Activated CD8-positive, alpha-beta memory T cell treated with anti-CD3 and anti-CD28 coated beads for 48 hours (primary cell): Measurements from ENCODE around the gene BCKDK.

Experiments
- DNase-seq, 3 experiments: peaks; one replicate each; pipeline ENCODE4 v3.0.0-alpha.2; 2020; ENCODE audit warnings: low read depth in 2 of 3, low spot score in 2 of 3

Gene BCKDK

GRCh38 chr16:31080035-31080629 is 28.1 kb upstream of the BCKDK start:
- DNase-seq, result no peak

- no peak for DNase-seq
Measured at GRCh38 chr16:31080756-31081419, 27.3 kb upstream of the BCKDK start.

GRCh38 chr16:31081428-31082351 is 26.5 kb upstream of the BCKDK start:
- DNase-seq, result no peak

GRCh38 chr16:31082368-31083045 is 25.7 kb upstream of the BCKDK start:
- no peak for DNase-seq

- DNase-seq, result no peak
Measured at GRCh38 chr16:31083081-31083480, 25.1 kb upstream of the BCKDK start.

GRCh38 chr16:31083556-31083955 is 24.6 kb upstream of the BCKDK start:
- DNase-seq, result no peak

- DNase-seq, result no peak
Measured at GRCh38 chr16:31083981-31084380, 24.2 kb upstream of the BCKDK start.

- no peak for DNase-seq
Measured at GRCh38 chr16:31084584-31085302, 23.4 kb upstream of the BCKDK start.

- DNase-seq, result no peak
Measured at GRCh38 chr16:31085411-31085810, 22.8 kb upstream of the BCKDK start.

- no peak for DNase-seq
Measured at GRCh38 chr16:31085873-31086628, 22.1 kb upstream of the BCKDK start.

GRCh38 chr16:31086629-31086906 is 21.6 kb upstream of the BCKDK start:
- no peak for DNase-seq

GRCh38 chr16:31087481-31087880 is 20.7 kb upstream of the BCKDK start:
- DNase-seq, result no peak

- no peak for DNase-seq
Measured at GRCh38 chr16:31087971-31088370, 20.2 kb upstream of the BCKDK start.

GRCh38 chr16:31088459-31089183 is 19.6 kb upstream of the BCKDK start, which contains the start of gene PRSS53:
TSS of gene PRSS53 (minus strand) at chr16:31088943. CDS start at chr16:31088809, 134 bp downstream.
- no peak for DNase-seq

GRCh38 chr16:31089199-31089598 is 19.0 kb upstream of the BCKDK start:
- DNase-seq, result no peak

- no peak for DNase-seq
Measured at GRCh38 chr16:31090540-31090939, 17.6 kb upstream of the BCKDK start.

GRCh38 chr16:31092330-31092729 is 15.9 kb upstream of the BCKDK start:
- no peak for DNase-seq

- DNase-seq, result no peak
Measured at GRCh38 chr16:31093132-31093703, 15.0 kb upstream of the BCKDK start.

GRCh38 chr16:31094088-31094423 is 14.1 kb upstream of the BCKDK start:
- DNase-seq, result no peak
